Measurements from ENCODE around the gene FAAP20. TPM values are rescaled to one million over a fixed set of nuclear protein-coding genes. Genes with fewer than 3 reads are reported as not detected.

The FAAP20 gene
- total and polyA plus RNA-seq, 4 donors: 5.6 to 31.5 (median 15.7) TPM

DNA sequence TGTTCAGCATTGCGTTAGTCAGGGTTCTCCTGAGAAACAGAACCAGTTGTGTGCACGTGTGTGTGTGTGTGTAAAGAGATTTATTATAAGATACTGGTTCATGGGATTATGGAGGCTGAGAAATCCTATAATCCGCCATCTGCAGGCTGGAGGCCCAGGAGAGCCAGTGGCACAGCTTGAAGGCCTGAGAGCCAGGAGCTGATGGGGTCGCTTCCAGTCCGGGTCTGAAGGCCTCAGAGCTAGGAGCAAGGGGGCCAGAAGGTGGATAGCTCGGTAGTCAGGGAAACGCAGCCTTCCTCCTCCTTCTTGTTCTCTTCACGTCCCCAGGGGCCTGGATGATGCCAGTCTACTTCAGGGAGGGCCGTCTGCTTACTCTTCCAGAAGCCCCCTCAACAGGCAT lies 37.7 kb downstream of the FAAP20 start:
- no peak for TF ChIP-seq MAX (IDR thresholded peaks at IDR 0.05)
- TF ChIP-seq GABPA (IDR thresholded peaks at IDR 0.05 in 1 of 2, conservative IDR thresholded peaks at IDR 0.05 in 1 of 2): no peak
- no peak for TF ChIP-seq RAD21 (IDR thresholded peaks at IDR 0.05)
- TF ChIP-seq TAF1 (conservative IDR thresholded peaks at IDR 0.05): no peak
- TF ChIP-seq, protein P1, sequence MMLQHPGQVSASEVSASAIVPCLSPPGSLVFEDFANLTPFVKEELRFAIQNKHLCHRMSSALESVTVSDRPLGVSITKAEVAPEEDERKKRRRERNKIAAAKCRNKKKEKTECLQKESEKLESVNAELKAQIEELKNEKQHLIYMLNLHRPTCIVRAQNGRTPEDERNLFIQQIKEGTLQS (IDR thresholded peaks at IDR 0.05): no peak
- TF ChIP-seq, protein P2, sequence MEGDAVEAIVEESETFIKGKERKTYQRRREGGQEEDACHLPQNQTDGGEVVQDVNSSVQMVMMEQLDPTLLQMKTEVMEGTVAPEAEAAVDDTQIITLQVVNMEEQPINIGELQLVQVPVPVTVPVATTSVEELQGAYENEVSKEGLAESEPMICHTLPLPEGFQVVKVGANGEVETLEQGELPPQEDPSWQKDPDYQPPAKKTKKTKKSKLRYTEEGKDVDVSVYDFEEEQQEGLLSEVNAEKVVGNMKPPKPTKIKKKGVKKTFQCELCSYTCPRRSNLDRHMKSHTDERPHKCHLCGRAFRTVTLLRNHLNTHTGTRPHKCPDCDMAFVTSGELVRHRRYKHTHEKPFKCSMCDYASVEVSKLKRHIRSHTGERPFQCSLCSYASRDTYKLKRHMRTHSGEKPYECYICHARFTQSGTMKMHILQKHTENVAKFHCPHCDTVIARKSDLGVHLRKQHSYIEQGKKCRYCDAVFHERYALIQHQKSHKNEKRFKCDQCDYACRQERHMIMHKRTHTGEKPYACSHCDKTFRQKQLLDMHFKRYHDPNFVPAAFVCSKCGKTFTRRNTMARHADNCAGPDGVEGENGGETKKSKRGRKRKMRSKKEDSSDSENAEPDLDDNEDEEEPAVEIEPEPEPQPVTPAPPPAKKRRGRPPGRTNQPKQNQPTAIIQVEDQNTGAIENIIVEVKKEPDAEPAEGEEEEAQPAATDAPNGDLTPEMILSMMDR (IDR thresholded peaks at IDR 0.05; ENCODE audit: low read depth, low read length, missing input control): no peak
- TF ChIP-seq EGR1 (IDR thresholded peaks at IDR 0.05; ENCODE audit: low read depth in 2 of 2): no peak
- no peak for TF ChIP-seq NR2F2 (IDR thresholded peaks at IDR 0.05)
- TF ChIP-seq JUND (IDR thresholded peaks at IDR 0.05): no peak
- Histone ChIP-seq H3K4me1 (ENCODE audit: control insufficient read depth in 4 of 4, insufficient read depth in 4 of 4, low read length in 3 of 4) (no peaks in the 10 kb centered on the region), H3K4me3 (ENCODE audit: low read depth in 1 of 3, low read length in 3 of 3) (no peak overlapping the region), H3K27ac (ENCODE audit: low read depth in 1 of 2, low read length in 2 of 2) (no peak overlapping the region), H3K36me3 (ENCODE audit: control insufficient read depth in 4 of 4, insufficient read depth in 3 of 4, low read depth in 1 of 4, low read length in 3 of 4) (peaks cover 3 to 31% (median 8%) of the 10 kb centered on the region in 4 donors), H3K27me3 (ENCODE audit: control insufficient read depth in 4 of 4, insufficient read depth in 4 of 4, low read length in 3 of 4) (no peaks in the 10 kb centered on the region), H3K9ac (ENCODE audit: low read depth in 1 of 2, low read length in 2 of 2) (no peak overlapping the region), H3K9me3 (ENCODE audit: control insufficient read depth in 4 of 4, low read length in 3 of 4) (no peaks in the 10 kb centered on the region)
- 92% methylated on average over 9 of the region's 9 CpGs for WGBS
- DNase-seq (ENCODE audit: low spot score): no peak

DNA sequence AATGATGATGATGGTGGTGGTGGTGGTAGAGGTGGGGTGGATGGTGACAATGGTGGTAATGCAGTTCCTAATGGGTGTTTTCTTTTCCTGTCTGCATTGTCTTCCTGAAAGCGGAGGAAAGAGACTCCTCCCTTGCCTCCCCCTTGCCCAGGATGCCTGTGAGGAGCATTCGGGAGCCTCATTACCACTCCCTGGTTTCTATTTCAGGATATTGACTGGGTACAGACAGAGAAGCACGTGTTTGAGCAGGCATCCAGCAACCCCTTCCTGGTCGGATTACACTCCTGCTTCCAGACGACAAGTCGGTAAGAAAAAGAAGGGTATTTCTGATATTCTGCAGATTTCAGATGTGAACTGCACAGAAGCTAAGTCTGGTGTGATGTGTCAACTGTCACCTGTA lies 38.8 kb downstream of the FAAP20 start:
- Histone ChIP-seq H3K36me3 (ENCODE audit: control insufficient read depth in 4 of 4, insufficient read depth in 3 of 4, low read depth in 1 of 4, low read length in 3 of 4) (peaks cover 3 to 36% (median 8%) of the 10 kb centered on the region in 4 donors), H3K27me3 (ENCODE audit: control insufficient read depth in 4 of 4, insufficient read depth in 4 of 4, low read length in 3 of 4) (no peaks in the 10 kb centered on the region), H3K4me1 (ENCODE audit: control insufficient read depth in 4 of 4, insufficient read depth in 4 of 4, low read length in 3 of 4) (no peaks in the 10 kb centered on the region), H3K27ac (ENCODE audit: low read depth in 1 of 2, low read length in 2 of 2) (no peak overlapping the region), H3K9me3 (ENCODE audit: control insufficient read depth in 4 of 4, low read length in 3 of 4) (no peaks in the 10 kb centered on the region), H3K9ac (ENCODE audit: low read depth in 1 of 2, low read length in 2 of 2) (no peak overlapping the region), H3K4me3 (ENCODE audit: low read depth in 1 of 3, low read length in 3 of 3) (no peak overlapping the region)
- no peak for TF ChIP-seq RXRA (IDR thresholded peaks at IDR 0.05)
- no peak for TF ChIP-seq JUND (IDR thresholded peaks at IDR 0.05)
- TF ChIP-seq HNF4G (IDR thresholded peaks at IDR 0.05): no peak
- TF ChIP-seq TAF1 (conservative IDR thresholded peaks at IDR 0.05): no peak
- no peak for TF ChIP-seq EGR1 (IDR thresholded peaks at IDR 0.05; ENCODE audit: low read depth in 2 of 2)
- no peak for TF ChIP-seq RAD21 (IDR thresholded peaks at IDR 0.05)
- TF ChIP-seq SP1 (IDR thresholded peaks at IDR 0.05): no peak
- TF ChIP-seq, protein P2 (IDR thresholded peaks at IDR 0.05; ENCODE audit: low read depth, low read length, missing input control): no peak
- no peak for TF ChIP-seq YY1 (IDR thresholded peaks at IDR 0.05)
- 93% methylated on average over 6 of the region's 6 CpGs for whole genome bisulfite sequencing
- DNase-seq (ENCODE audit: low spot score): no peak

GRCh38 chr1:2155147-2155598 lies 39.4 kb downstream of the FAAP20 start:
- WGBS: 99% methylated on average over 10 of the region's 10 CpGs
- Histone ChIP-seq H3K36me3 (ENCODE audit: control insufficient read depth in 4 of 4, insufficient read depth in 3 of 4, low read depth in 1 of 4, low read length in 3 of 4) (peaks cover 3 to 39% (median 8%) of the 10 kb centered on the region in 4 donors), H3K27me3 (ENCODE audit: control insufficient read depth in 4 of 4, insufficient read depth in 4 of 4, low read length in 3 of 4) (no peaks in the 10 kb centered on the region), H3K9me3 (ENCODE audit: control insufficient read depth in 4 of 4, low read length in 3 of 4) (no peaks in the 10 kb centered on the region), H3K4me1 (ENCODE audit: control insufficient read depth in 4 of 4, insufficient read depth in 4 of 4, low read length in 3 of 4) (no peaks in the 10 kb centered on the region), H3K27ac (ENCODE audit: low read depth in 1 of 2, low read length in 2 of 2) (no peak overlapping the region), H3K4me3 (ENCODE audit: low read depth in 1 of 3, low read length in 3 of 3) (no peak overlapping the region), H3K9ac (ENCODE audit: low read depth in 1 of 2, low read length in 2 of 2) (no peak overlapping the region)
- TF ChIP-seq YY1 (IDR thresholded peaks at IDR 0.05) (no peak), MAX (IDR thresholded peaks at IDR 0.05) (no peak), TAF1 (conservative IDR thresholded peaks at IDR 0.05) (no peak), SP1 (IDR thresholded peaks at IDR 0.05) (no peak), FOXA1 (IDR thresholded peaks at IDR 0.05) (no peak), GABPA (IDR thresholded peaks at IDR 0.05 in 1 of 2, conservative IDR thresholded peaks at IDR 0.05 in 1 of 2) (no peak), ZBTB33 (IDR thresholded peaks at IDR 0.05) (no peak)
- TF ChIP-seq, protein P2 (IDR thresholded peaks at IDR 0.05; ENCODE audit: low read depth, low read length, missing input control): no peak
- DNase-seq (ENCODE audit: low spot score): no peak
